Neuronal stem cell (in vitro differentiated cells): ENCODE data around the gene CGB2.
"Not testable (repeated sequence)": the region's sequence is repeated elsewhere in the genome, so short reads cannot be mapped to it uniquely, and the experiment has no call there.

Source experiments
- DNase-seq: peaks from one replicate; pipeline ENCODE4 v3.0.0-alpha.2; 2013; ENCODE audit warnings: low spot score
- H2AFZ ChIP-seq: one replicate; pipeline ENCODE4 v1.6.1; 2013; ENCODE audit warnings: mild to moderate bottlenecking, low read length, inconsistent platforms
- H2AK5ac ChIP-seq: 2 replicates; pipeline ENCODE4 v1.6.1; 2013; ENCODE audit warnings: low read depth, mild to moderate bottlenecking, inconsistent platforms, low read length, moderate library complexity, mixed read lengths
- H2BK120ac ChIP-seq: 2 replicates; pipeline ENCODE4 v1.6.1; 2013; ENCODE audit warnings: low read depth, mild to moderate bottlenecking, inconsistent platforms, low read length, moderate library complexity, mixed read lengths
- H2BK12ac ChIP-seq: one replicate; pipeline ENCODE4 v1.6.1; 2013; ENCODE audit warnings: low read length, inconsistent platforms
- H2BK15ac ChIP-seq: 2 replicates; pipeline ENCODE4 v1.6.1; 2013; ENCODE audit warnings: mild to moderate bottlenecking, low read length, inconsistent platforms, mixed read lengths
- H2BK5ac ChIP-seq: one replicate; pipeline ENCODE4 v1.6.1; 2013; ENCODE audit warnings: inconsistent platforms, mild to moderate bottlenecking, low read length, moderate library complexity
- H3K14ac ChIP-seq: one replicate; pipeline ENCODE4 v1.6.1; 2013; ENCODE audit warnings: low read length, inconsistent platforms
- H3K18ac ChIP-seq: 2 replicates; pipeline ENCODE4 v1.6.1; 2013; ENCODE audit warnings: low read length, inconsistent platforms
- H3K23ac ChIP-seq: 2 replicates; pipeline ENCODE4 v1.6.1; 2013; ENCODE audit warnings: low read depth, mild to moderate bottlenecking, mixed read lengths, low read length, inconsistent platforms; ENCODE audit not compliant: poor library complexity
- H3K27ac ChIP-seq: replicated peaks from 3 replicates; pipeline ENCODE4 v1.5.1; 2013; ENCODE audit warnings: low read length, inconsistent platforms
- H3K27me3 ChIP-seq, 3 experiments: 2 replicates each; pipeline ENCODE4 v1.6.1; 2013; ENCODE audit warnings: low read length in 3 of 3, mild to moderate bottlenecking in 2 of 3, inconsistent platforms in 1 of 3, low read depth in 1 of 3, mixed read lengths in 1 of 3, moderate library complexity in 1 of 3; ENCODE audit not compliant: control insufficient read depth in 3 of 3, insufficient read depth in 3 of 3
- H3K36me3 ChIP-seq, 2 donors: replicated peaks in 1 of 2; 2 replicates each; pipeline ENCODE4 v1.6.1; 2013; ENCODE audit warnings: low read length in 2 of 2; ENCODE audit not compliant: control insufficient read depth in 2 of 2, insufficient read depth in 2 of 2
- H3K4ac ChIP-seq: 2 replicates; pipeline ENCODE4 v1.6.1; 2013; ENCODE audit warnings: inconsistent platforms, mild to moderate bottlenecking, low read length, moderate library complexity
- H3K4me1 ChIP-seq, 2 donors: 1 replicate in 1 of 2; 2 replicates in 1 of 2; pipeline ENCODE4 v1.6.1; 2013; ENCODE audit warnings: low read length in 2 of 2, low read depth in 1 of 2; ENCODE audit not compliant: control insufficient read depth in 2 of 2, insufficient read depth in 1 of 2
- H3K4me2 ChIP-seq: one replicate; pipeline ENCODE4 v1.6.1; 2013; ENCODE audit warnings: mild to moderate bottlenecking, low read length, inconsistent platforms; ENCODE audit not compliant: insufficient read depth, poor library complexity, severe bottlenecking
- H3K4me3 ChIP-seq, 2 donors: 2 replicates each; pipeline ENCODE4 v1.5.1; 2013; ENCODE audit warnings: low read length in 2 of 2, mild to moderate bottlenecking in 2 of 2, inconsistent platforms in 1 of 2, moderate library complexity in 1 of 2
- H3K79me1 ChIP-seq: one replicate; pipeline ENCODE4 v1.6.1; 2013; ENCODE audit warnings: low read depth, mild to moderate bottlenecking, inconsistent platforms, low read length, moderate library complexity
- H3K9ac ChIP-seq: one replicate; pipeline ENCODE4 v1.6.1; 2013; ENCODE audit warnings: mild to moderate bottlenecking, low read depth, low read length, inconsistent platforms; ENCODE audit not compliant: poor library complexity
- H3K9me3 ChIP-seq, 2 donors: replicated peaks in 1 of 2; 2 replicates each; pipeline versions ENCODE3 to v1.6.1; 2013; ENCODE audit warnings: low read length in 2 of 2, mild to moderate bottlenecking in 2 of 2, inconsistent platforms in 1 of 2, low read depth in 1 of 2, mixed read lengths in 1 of 2, moderate library complexity in 1 of 2; ENCODE audit not compliant: control insufficient read depth in 2 of 2, insufficient read depth in 1 of 2
- H4K8ac ChIP-seq: one replicate; pipeline ENCODE4 v1.6.1; 2013; ENCODE audit warnings: low read depth, mild to moderate bottlenecking, inconsistent platforms, low read length, moderate library complexity
- H4K91ac ChIP-seq: one replicate; pipeline ENCODE4 v1.6.1; 2013; ENCODE audit warnings: low read length, low read depth, mild to moderate bottlenecking, inconsistent platforms; ENCODE audit not compliant: poor library complexity
- WGBS, 2 donors: extraction: QIAGEN DNeasy Blood & Tissue Kit; methylation state at CpG; one replicate each; pipeline ENCODE4 v1.1.7; 2013; ENCODE audit warnings: missing lambda C conversion rate in 2 of 2, mixed read lengths in 1 of 2; ENCODE audit not compliant: insufficient read length in 2 of 2, insufficient replicate concordance in 1 of 2; ENCODE audit errors: extremely low coverage in 2 of 2; 5-methylcytosine and 5-hydroxymethylcytosine counted together

Gene CGB2

GRCh38 chr19:49071860-49072547 lies 40.3 kb downstream of the CGB2 start:
- Histone ChIP-seq H2AK5ac (peak overlapping the region; percentile 90), H4K8ac (no peak overlapping the region), H2BK5ac (no peak overlapping the region), H2BK15ac (no peak overlapping the region), H3K23ac (peak overlapping the region; percentile 96), H3K79me1 (no peaks in the 10 kb centered on the region), H2BK12ac (no peak overlapping the region), H3K4ac (no peak overlapping the region), H3K18ac (peak overlapping the region; percentile 87), H3K27me3 (peaks cover 17 to 63% (median 54%) of the 10 kb centered on the region in 3 experiments), H3K36me3 (no peaks in the 10 kb centered on the region), H3K9ac (peak overlapping the region; percentile 30), H4K91ac (no peak overlapping the region), H3K9me3 (peaks cover 12 to 17% of the 10 kb centered on the region in 2 donors), H3K27ac (no peak overlapping the region), H2BK120ac (no peak overlapping the region), H3K4me3 (peak overlapping the region in 1 of 2 donors; percentile 0), H3K4me1 (no peaks in the 10 kb centered on the region), H2AFZ (peak overlapping the region; percentile 79), H3K14ac (peak overlapping the region; percentile 8), H3K4me2 (peak overlapping the region; percentile 11)
- DNase-seq: peak; percentile 48
- no CpG with 5 or more reads among the region's 93 CpGs for WGBS, 2 donors

- H2BK15ac ChIP-seq: no peak overlapping the region
- no CpG with 5 or more reads among the region's 23 CpGs for WGBS, 2 donors
- no peak overlapping the region for H2AK5ac ChIP-seq
- no peak overlapping the region for H3K18ac ChIP-seq
- H4K91ac ChIP-seq: no peak overlapping the region
- H3K79me1 ChIP-seq: no peaks in the 10 kb centered on the region
- H2BK12ac ChIP-seq: no peak overlapping the region
- no peak overlapping the region for H3K14ac ChIP-seq
- H3K23ac ChIP-seq: no peak overlapping the region
- H2AFZ ChIP-seq: no peak overlapping the region
- no peak overlapping the region for H4K8ac ChIP-seq
- no peak overlapping the region for H3K4me3 ChIP-seq
- no peak overlapping the region for H3K4ac ChIP-seq
- no peaks in the 10 kb centered on the region for H3K4me1 ChIP-seq
- H3K27me3 ChIP-seq: peaks cover 17 to 52% (median 50%) of the 10 kb centered on the region in 3 experiments
- no peak overlapping the region for H3K4me2 ChIP-seq
- H3K9me3 ChIP-seq: peaks cover 12 to 17% of the 10 kb centered on the region in 2 donors
- H3K36me3 ChIP-seq: no peaks in the 10 kb centered on the region
- H2BK120ac ChIP-seq: no peak overlapping the region
- no peak overlapping the region for H3K9ac ChIP-seq
- no peak for DNase-seq
- no peak overlapping the region for H2BK5ac ChIP-seq
- no peak overlapping the region for H3K27ac ChIP-seq
These were observed 42.1 kb downstream of the CGB2 start for GRCh38 chr19:49073514-49074378.

GRCh38 chr19:49074869-49075268 lies 43.2 kb downstream of the CGB2 start:
- not testable (repeated sequence) for H3K27ac ChIP-seq, H3K4me3 ChIP-seq, H2BK5ac ChIP-seq, H2AFZ ChIP-seq, H3K4me1 ChIP-seq, H4K91ac ChIP-seq, H3K4me2 ChIP-seq, H3K23ac ChIP-seq, H3K9ac ChIP-seq, H4K8ac ChIP-seq, H3K79me1 ChIP-seq, H2AK5ac ChIP-seq, H3K14ac ChIP-seq, H3K36me3 ChIP-seq, H2BK120ac ChIP-seq, H3K4ac ChIP-seq, H2BK12ac ChIP-seq, DNase-seq, H2BK15ac ChIP-seq, H3K9me3 ChIP-seq, H3K18ac ChIP-seq
- no CpG with 5 or more reads among the region's 9 CpGs for WGBS, 2 donors
- peaks cover 17 to 42% (median 42%) of the 10 kb centered on the region in 3 experiments for H3K27me3 ChIP-seq

GRCh38 chr19:49080392-49080791 lies 48.7 kb downstream of the CGB2 start:
- no peak overlapping the region for H2BK5ac ChIP-seq

More at GRCh38 chr19:49080392-49080791, 48.7 kb downstream of the CGB2 start:
- Histone ChIP-seq H4K8ac (no peak overlapping the region), H2BK15ac (no peak overlapping the region), H3K4me1 (no peaks in the 10 kb centered on the region), H3K4ac (no peak overlapping the region), H3K9me3 (peaks cover 2 to 6% of the 10 kb centered on the region in 2 donors), H2BK12ac (no peak overlapping the region), H3K9ac (no peak overlapping the region), H3K36me3 (no peaks in the 10 kb centered on the region), H3K23ac (no peak overlapping the region), H3K4me3 (no peak overlapping the region), H3K79me1 (no peaks in the 10 kb centered on the region), H2AFZ (no peak overlapping the region), H3K27me3 (peaks cover 0 to 4% (median 0%) of the 10 kb centered on the region in 3 experiments), H2AK5ac (no peak overlapping the region), H4K91ac (no peak overlapping the region), H3K18ac (no peak overlapping the region), H2BK120ac (no peak overlapping the region), H3K4me2 (no peak overlapping the region), H3K14ac (no peak overlapping the region), H3K27ac (no peak overlapping the region)
- no CpG with 5 or more reads among the region's 4 CpGs for WGBS, 2 donors
- DNase-seq: no peak
